ENCODE results near the gene SPAST.
"Not testable (repeated sequence)": the region's sequence is repeated elsewhere in the genome, so short reads cannot be mapped to it uniquely, and the experiment has no call there.

Gene SPAST

GRCh38 chr2:32129086-32129485 is 65.7 kb downstream of the SPAST start:
- TF ChIP-seq, protein P1, sequence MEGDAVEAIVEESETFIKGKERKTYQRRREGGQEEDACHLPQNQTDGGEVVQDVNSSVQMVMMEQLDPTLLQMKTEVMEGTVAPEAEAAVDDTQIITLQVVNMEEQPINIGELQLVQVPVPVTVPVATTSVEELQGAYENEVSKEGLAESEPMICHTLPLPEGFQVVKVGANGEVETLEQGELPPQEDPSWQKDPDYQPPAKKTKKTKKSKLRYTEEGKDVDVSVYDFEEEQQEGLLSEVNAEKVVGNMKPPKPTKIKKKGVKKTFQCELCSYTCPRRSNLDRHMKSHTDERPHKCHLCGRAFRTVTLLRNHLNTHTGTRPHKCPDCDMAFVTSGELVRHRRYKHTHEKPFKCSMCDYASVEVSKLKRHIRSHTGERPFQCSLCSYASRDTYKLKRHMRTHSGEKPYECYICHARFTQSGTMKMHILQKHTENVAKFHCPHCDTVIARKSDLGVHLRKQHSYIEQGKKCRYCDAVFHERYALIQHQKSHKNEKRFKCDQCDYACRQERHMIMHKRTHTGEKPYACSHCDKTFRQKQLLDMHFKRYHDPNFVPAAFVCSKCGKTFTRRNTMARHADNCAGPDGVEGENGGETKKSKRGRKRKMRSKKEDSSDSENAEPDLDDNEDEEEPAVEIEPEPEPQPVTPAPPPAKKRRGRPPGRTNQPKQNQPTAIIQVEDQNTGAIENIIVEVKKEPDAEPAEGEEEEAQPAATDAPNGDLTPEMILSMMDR (IDR thresholded peaks at IDR 0.05; ENCODE audit: borderline replicate concordance, insufficient read depth, low read depth, low read length), result no peak
- H3K4me3 ChIP-seq (ENCODE audit: low read depth, low read length), result no peak overlapping the region

- H3K4me3 ChIP-seq (ENCODE audit: low read depth, low read length), result no peak overlapping the region
- TF ChIP-seq, protein P1 (IDR thresholded peaks at IDR 0.05; ENCODE audit: borderline replicate concordance, insufficient read depth, low read depth, low read length), result no peak
Measured at GRCh38 chr2:32135409-32135808, 72.1 kb downstream of the SPAST start.

DNA sequence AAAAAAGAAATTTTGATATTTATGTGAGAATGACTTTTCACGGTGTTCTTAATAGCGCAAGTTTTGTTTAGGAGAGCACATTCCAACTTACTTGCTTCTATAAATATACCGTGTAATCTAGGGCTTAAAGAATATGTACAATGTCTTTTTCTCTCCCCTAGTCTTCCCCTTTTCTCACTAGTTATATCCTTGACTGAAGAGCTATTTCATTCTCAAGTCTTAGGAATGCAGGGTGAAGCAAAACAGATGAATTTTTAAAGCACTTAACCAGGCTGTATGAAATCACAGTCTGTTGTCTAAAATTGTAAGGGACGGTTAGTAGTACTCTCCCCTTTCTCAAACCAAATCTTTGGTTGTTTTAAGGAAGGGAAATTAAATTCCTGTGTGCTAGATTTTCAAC is 72.7 kb downstream of the SPAST start:
- H3K4me3 ChIP-seq (ENCODE audit: low read depth, low read length), result no peak overlapping the region
- TF ChIP-seq, protein P1 (IDR thresholded peaks at IDR 0.05; ENCODE audit: borderline replicate concordance, insufficient read depth, low read depth, low read length), result no peak

GRCh38 chr2:32151544-32151943 is 88.2 kb downstream of the SPAST start:
- H3K4me3 ChIP-seq (ENCODE audit: low read depth, low read length), result not testable (repeated sequence)

DNA sequence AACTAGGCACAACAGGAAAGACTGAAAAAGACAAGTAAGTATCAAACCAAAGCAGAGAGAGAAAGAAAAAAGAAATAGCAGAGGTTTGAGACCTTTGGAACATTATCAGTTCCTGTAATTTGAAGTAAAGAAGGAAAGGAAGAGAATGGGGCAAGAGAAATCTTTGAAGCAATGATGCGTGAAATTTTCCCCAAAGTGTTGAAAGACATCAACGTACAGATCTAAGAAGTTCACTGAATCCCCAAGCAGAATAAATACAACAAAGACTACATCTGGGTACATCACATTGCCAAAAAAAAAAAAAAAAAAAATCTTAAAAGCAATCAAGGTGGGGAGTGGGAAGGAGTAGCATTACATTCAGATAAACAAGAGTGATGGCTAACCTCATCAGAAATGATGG is 96.3 kb downstream of the SPAST start:
- TF ChIP-seq, protein P1 (IDR thresholded peaks at IDR 0.05; ENCODE audit: borderline replicate concordance, insufficient read depth, low read depth, low read length), result no peak
- no peak overlapping the region for H3K4me3 ChIP-seq (ENCODE audit: low read depth, low read length)

GRCh38 chr2:32161296-32161695 is 97.9 kb downstream of the SPAST start:
- no peak overlapping the region for H3K4me3 ChIP-seq (ENCODE audit: low read depth, low read length)
- TF ChIP-seq, protein P1 (IDR thresholded peaks at IDR 0.05; ENCODE audit: borderline replicate concordance, insufficient read depth, low read depth, low read length), result no peak

- H3K4me3 ChIP-seq (ENCODE audit: low read depth, low read length), result not testable (repeated sequence)
Measured at GRCh38 chr2:32164254-32164653, 100.9 kb downstream of the SPAST start.

- H3K4me3 ChIP-seq (ENCODE audit: low read depth, low read length), result peak overlapping the region; percentile 70
Measured at GRCh38 chr2:32165027-32165347, 101.6 kb downstream of the SPAST start.

DNA sequence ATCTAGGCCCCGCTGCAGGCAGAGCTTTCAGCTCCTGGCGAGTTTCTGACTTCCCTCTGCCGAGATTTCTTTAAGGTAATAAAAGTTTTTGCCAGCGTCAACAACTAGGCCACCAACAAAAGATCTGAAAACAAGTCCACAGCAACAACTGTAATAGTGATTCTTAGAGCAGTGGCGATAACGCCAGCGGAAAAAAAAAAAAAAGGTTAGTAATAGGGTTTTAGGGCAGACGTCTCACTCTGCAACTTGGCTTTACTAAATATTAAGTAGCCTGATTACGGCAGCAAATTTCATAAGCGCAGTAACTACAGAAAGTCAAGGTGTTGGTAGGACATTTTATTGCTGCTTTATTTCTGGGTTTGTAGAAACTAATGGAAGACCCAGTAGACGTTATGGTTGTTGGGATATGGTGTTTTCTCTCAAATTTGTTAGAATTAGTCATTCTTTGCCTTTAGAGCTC is 102.8 kb downstream of the SPAST start:
- TF ChIP-seq, protein P1 (IDR thresholded peaks at IDR 0.05; ENCODE audit: borderline replicate concordance, insufficient read depth, low read depth, low read length), result no peak

More for the DNA sequence above, 102.8 kb downstream of the SPAST start:
- H3K4me3 ChIP-seq (ENCODE audit: low read depth, low read length), result peak overlapping the region; percentile 70
